Osteocyte (in vitro differentiated cells): Measurements from ENCODE around the gene ZNF644. TPM values are rescaled to one million over a fixed set of nuclear protein-coding genes. Genes with fewer than 3 reads are reported as not detected.

Experiments used
- DNase-seq: peaks from one replicate; pipeline ENCODE4 v3.0.0; 2021; ENCODE audit warnings: mixed read lengths; ENCODE audit not compliant: unreplicated experiment; ENCODE audit errors: extremely low spot score
- H3K27ac Mint-ChIP-seq: one replicate; pipeline ENCODE4 v1.8.0; 2021; ENCODE audit warnings: mild to moderate bottlenecking, mixed read lengths; ENCODE audit not compliant: unreplicated experiment
- H3K27me3 Mint-ChIP-seq: one replicate; pipeline ENCODE4 v1.8.0; 2021; ENCODE audit warnings: mixed read lengths; ENCODE audit not compliant: unreplicated experiment
- H3K36me3 Mint-ChIP-seq: one replicate; pipeline ENCODE4 v1.8.0; 2021; ENCODE audit warnings: mixed read lengths; ENCODE audit not compliant: unreplicated experiment
- H3K4me1 Mint-ChIP-seq: one replicate; pipeline ENCODE4 v1.8.0; 2021; ENCODE audit warnings: mixed read lengths; ENCODE audit not compliant: unreplicated experiment
- H3K4me3 Mint-ChIP-seq: one replicate; pipeline ENCODE4 v1.8.0; 2021; ENCODE audit warnings: mild to moderate bottlenecking, moderate library complexity, mixed read lengths; ENCODE audit not compliant: unreplicated experiment
- H3K9me3 Mint-ChIP-seq: one replicate; pipeline ENCODE4 v1.8.0; 2021; ENCODE audit warnings: mixed read lengths; ENCODE audit not compliant: unreplicated experiment
- CTCF ChIP-seq: fragments of 200-600 bp; sonication (generic); IDR thresholded peaks from 2 replicates; pipeline ENCODE4 v1.5.0; 2021; ENCODE audit warnings: antibody characterized with exemption, mild to moderate bottlenecking, moderate library complexity
- total RNA-seq: library from RNA; stranded (reverse); gene quantifications from 2 replicates; pipeline ENCODE4 v1.2.1, GENCODE V29; 2021

Gene ZNF644
- total RNA-seq, 1 donor from 2014 or later = 57.4 TPM

GRCh38 chr1:91031081-91031480, 9.2 kb upstream of the ZNF644 start:
- no peak overlapping the region for H3K27ac Mint-ChIP-seq

GRCh38 chr1:91026777-91027176, 4.9 kb upstream of the ZNF644 start:
- no peak for DNase-seq
- Mint-ChIP-seq H3K9me3 (no peaks in the 10 kb centered on the region), H3K4me3 (no peak overlapping the region), H3K36me3 (no peaks in the 10 kb centered on the region), H3K27me3 (peaks cover 14% of the 10 kb centered on the region), H3K4me1 (peaks cover 9% of the 10 kb centered on the region), H3K27ac (no peak overlapping the region)
- TF ChIP-seq CTCF = peak; percentile 43

More at GRCh38 chr1:91031081-91031480, 9.2 kb upstream of the ZNF644 start:
- peaks cover 33% of the 10 kb centered on the region for H3K27me3 Mint-ChIP-seq
- H3K4me1 Mint-ChIP-seq = no peaks in the 10 kb centered on the region
- DNase-seq = no peak
- TF ChIP-seq CTCF = no peak
- no peaks in the 10 kb centered on the region for H3K36me3 Mint-ChIP-seq
- no peak overlapping the region for H3K4me3 Mint-ChIP-seq
- no peaks in the 10 kb centered on the region for H3K9me3 Mint-ChIP-seq

- H3K9me3 Mint-ChIP-seq = no peaks in the 10 kb centered on the region
- peaks cover 11% of the 10 kb centered on the region for H3K27me3 Mint-ChIP-seq
- no peak overlapping the region for H3K27ac Mint-ChIP-seq
- no peak overlapping the region for H3K4me3 Mint-ChIP-seq
- peaks cover 9% of the 10 kb centered on the region for H3K4me1 Mint-ChIP-seq
- H3K36me3 Mint-ChIP-seq = no peaks in the 10 kb centered on the region
- DNase-seq = no peak
- no peak for TF ChIP-seq CTCF
Observed at GRCh38 chr1:91026320-91026719, 4.5 kb upstream of the ZNF644 start.

GRCh38 chr1:91024481-91025119, 2.8 kb upstream of the ZNF644 start:
- H3K4me1 Mint-ChIP-seq = peaks cover 20% of the 10 kb centered on the region

GRCh38 chr1:91022518-91022929, 689 bp upstream of the ZNF644 start:
- H3K36me3 Mint-ChIP-seq = no peaks in the 10 kb centered on the region
- peaks cover 2% of the 10 kb centered on the region for H3K27me3 Mint-ChIP-seq
- no peaks in the 10 kb centered on the region for H3K9me3 Mint-ChIP-seq
- no peak for DNase-seq
- TF ChIP-seq CTCF = no peak
- peak overlapping the region; percentile 94 for H3K4me3 Mint-ChIP-seq
- peaks cover 40% of the 10 kb centered on the region for H3K4me1 Mint-ChIP-seq
- H3K27ac Mint-ChIP-seq = peak overlapping the region; percentile 99

More at GRCh38 chr1:91024481-91025119, 2.8 kb upstream of the ZNF644 start:
- no peak overlapping the region for H3K4me3 Mint-ChIP-seq
- no peak for TF ChIP-seq CTCF
- no peaks in the 10 kb centered on the region for H3K36me3 Mint-ChIP-seq
- no peaks in the 10 kb centered on the region for H3K9me3 Mint-ChIP-seq
- DNase-seq = no peak
- H3K27ac Mint-ChIP-seq = no peak overlapping the region
- H3K27me3 Mint-ChIP-seq = peaks cover 2% of the 10 kb centered on the region
